DMS114 treated with DMSO at 0.1 percent for 48 hours (cell line): Measurements from ENCODE around the gene PATJ.

Experiments
- DNase-seq: peaks from one replicate; lab custom pipeline; 2025; ENCODE audit not compliant: unreplicated experiment; lab: John Stamatoyannopoulos, UW

PATJ gene

GRCh38 chr1:62040450-62040849 is 298.2 kb downstream of the PATJ start:
- DNase-seq: no peak

DNA sequence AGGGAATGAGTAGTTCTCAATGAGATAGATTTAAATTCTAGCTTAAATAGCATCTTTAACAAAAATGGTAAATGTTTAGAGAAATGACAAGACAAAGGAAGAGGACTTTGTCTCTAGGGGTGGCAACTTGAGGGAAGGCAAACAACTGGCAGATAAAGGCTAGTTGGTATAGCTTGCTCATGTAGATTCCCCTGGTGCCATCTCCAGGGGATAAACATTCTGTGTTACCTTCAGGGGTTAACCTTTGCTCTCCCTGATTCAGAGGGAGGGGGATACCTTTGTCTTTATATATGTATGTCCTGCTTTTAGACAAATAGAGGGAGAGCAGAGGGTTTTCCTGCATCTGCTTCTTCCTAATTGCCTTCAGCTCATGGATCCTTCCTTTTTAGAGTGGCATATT is 298.7 kb downstream of the PATJ start:
- no peak for DNase-seq

GRCh38 chr1:62043154-62043553 is 300.9 kb downstream of the PATJ start:
- no peak for DNase-seq

DNA sequence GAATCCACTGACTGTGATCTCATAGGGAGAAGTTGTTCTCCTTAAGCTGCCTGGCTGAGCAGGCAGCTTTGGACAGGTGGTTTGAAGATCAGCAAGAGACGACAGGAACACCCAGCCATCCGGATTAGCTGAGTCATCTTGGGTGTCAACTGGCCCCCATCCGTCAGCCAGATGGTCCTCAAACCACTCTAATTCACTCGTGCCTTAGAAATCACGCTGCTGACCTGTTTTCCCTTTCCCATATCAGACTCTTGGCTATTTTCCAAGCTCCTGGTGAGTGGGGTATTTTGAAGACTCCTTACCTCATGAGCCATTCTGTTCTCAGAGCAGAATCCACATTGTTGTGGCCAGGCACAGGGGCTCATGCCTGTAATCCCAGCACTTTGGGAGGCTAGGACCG is 303.3 kb downstream of the PATJ start:
- no peak for DNase-seq

GRCh38 chr1:62046927-62047326 is 304.6 kb downstream of the PATJ start:
- DNase-seq: no peak

- no peak for DNase-seq
These were observed 307.9 kb downstream of the PATJ start for GRCh38 chr1:62050165-62050564.

DNA sequence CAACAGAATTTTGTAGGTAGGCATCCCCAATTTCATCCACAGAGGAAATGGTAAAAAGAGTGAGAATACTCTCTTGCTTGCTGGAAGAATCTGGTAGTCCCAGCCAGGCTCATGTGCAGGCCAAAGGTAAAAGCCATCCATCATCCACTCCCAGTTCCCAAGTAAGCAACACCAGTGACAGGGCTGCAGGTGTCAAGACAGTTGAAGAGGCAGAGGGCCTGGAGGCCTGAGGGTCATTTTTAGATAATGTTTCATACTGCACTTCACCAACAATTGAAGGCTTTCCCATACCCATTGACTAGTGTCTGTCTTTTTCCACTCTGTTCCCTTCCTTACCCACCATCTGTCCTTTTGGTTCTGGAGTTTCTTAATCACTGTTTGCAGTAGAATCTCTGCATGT is 310.7 kb downstream of the PATJ start:
- DNase-seq: no peak

DNA sequence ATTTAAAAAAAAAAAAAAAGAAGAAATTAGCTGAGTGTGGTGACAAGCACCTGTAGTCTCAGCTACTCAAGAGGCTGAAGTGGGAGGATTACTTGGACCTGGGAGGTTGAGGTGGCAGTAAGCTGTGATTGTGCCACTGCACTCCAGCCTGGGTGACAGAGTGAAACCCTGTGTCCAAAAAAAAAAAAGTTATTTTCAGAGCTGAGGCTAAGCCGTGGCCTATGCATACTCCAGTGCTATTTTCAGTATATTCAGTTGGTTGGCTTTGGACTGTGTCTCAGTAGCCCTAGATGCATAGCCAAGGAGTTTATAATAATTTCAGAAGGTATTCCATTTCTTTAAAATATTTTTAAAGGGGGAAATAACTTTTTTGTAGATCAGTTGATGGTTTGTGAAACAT is 311.9 kb downstream of the PATJ start:
- no peak for DNase-seq

GRCh38 chr1:62057230-62057629 is 314.9 kb downstream of the PATJ start:
- DNase-seq: no peak

DNA sequence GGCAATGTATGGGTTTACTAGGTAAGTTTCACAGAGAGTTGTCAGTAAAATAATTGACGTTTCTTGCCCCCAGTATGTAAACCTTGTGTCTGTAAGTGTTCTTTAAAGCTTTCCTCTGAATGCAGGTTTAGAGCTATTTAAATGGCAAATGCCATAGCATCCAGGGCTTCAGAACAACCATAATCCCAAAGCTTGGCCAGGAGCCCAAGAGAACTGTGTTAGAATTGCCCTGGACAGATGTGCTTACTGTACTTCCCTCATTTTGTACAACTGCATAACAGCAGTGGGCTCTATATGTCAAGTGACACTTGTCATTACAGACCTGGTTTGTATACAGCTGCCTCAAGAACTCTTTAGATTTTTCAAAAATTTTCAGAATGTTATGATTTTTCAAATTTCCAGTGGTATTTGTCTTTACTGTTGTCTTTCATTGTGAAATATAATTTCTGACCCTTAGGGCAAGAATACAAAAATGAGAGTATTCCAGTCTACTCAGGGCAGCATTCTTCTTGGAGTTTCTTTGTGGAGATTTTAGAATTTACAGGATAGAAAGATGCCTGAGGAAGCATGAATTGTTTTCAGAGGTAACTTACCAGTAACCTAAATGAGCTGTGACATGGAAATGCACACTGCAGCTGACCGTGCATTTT is 315.5 kb downstream of the PATJ start:
- DNase-seq: no peak

DNA sequence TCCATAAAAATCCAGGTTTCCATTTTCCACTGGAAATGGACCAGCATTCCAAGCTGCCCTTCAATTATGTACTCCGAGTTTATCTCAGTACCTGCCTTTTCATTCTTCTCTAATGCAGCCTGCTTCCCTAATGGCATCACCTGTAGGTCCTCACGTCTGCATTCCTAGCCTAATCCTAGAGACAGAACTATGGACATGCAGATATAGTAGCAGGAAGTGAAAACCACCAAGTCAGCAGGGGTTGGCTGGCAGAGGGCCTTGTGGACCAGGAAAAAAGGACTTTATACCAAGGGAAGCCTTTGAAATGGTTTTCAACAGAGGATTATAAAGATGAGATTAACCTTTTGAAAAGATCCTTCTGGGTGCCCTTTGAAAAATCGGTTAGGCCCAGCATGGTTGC is 316.7 kb downstream of the PATJ start:
- no peak for DNase-seq

DNA sequence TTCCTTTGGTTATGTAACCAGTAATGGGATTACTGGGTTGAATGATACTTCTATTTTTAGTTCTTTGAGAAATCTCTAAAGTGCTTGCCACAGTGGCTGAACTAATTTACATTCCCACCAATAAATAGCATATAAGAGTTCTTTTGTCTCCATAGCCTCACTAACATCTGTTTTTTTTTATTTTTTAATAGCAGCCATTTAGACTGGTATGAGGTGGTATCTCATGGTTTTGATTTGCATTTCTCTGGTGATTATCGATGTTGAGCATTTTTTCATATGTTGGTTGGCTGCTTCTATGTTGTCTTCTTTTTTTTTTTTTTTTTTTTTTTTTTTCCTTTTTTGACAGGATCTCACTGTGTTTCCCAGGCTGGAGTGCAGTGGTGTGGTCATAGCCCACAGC is 319.8 kb downstream of the PATJ start:
- no peak for DNase-seq

- no peak for DNase-seq
These were observed 322.6 kb downstream of the PATJ start for GRCh38 chr1:62064829-62065407.

DNA sequence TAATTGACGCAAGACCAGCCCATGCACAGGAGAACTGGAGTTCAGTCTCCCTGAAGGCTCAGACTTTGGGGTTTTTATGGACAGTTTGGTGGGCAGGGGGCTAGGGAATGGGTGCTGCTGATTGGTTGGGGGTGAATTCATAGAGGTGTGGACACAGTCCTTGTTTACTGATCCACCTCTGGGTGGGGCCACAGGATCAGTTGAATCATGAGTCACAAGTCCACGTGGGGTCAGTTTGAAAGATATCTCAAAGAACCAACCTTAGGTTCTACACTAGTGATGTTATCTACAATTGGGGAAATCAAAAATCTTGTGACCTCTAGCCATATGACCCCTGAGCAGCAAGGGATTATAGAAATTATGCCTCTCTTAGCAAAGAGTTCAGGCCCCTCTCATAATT is 324.4 kb downstream of the PATJ start:
- no peak for DNase-seq

GRCh38 chr1:62068416-62068843 is 326.1 kb downstream of the PATJ start:
- no peak for DNase-seq

- DNase-seq: no peak
These were observed 326.7 kb downstream of the PATJ start for GRCh38 chr1:62068978-62069377.

GRCh38 chr1:62070384-62071011 is 328.2 kb downstream of the PATJ start:
- DNase-seq: peak; percentile 25

DNA sequence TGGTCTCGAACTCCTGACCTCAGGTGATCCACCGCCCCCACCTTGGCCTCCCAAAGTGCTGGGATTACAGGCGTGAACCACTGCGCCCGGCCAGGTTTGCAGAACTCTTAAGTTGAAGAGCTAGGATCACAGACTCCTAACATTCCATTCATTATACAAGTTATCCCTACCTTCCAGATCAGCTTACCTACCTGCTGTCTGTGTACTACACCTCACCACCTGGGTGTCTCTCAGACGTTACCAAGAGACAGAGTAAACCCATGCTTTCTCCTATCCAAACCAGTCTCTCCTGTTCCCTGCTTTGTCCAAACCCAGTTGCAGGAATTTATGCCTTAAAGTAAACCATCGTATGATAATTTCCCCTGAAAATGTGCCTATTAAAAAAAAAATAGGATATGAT is 329.4 kb downstream of the PATJ start:
- no peak for DNase-seq

GRCh38 chr1:62076286-62076685 is 334.0 kb downstream of the PATJ start:
- DNase-seq: no peak

- no peak for DNase-seq
These were observed 335.5 kb downstream of the PATJ start for GRCh38 chr1:62077821-62078220.

DNA sequence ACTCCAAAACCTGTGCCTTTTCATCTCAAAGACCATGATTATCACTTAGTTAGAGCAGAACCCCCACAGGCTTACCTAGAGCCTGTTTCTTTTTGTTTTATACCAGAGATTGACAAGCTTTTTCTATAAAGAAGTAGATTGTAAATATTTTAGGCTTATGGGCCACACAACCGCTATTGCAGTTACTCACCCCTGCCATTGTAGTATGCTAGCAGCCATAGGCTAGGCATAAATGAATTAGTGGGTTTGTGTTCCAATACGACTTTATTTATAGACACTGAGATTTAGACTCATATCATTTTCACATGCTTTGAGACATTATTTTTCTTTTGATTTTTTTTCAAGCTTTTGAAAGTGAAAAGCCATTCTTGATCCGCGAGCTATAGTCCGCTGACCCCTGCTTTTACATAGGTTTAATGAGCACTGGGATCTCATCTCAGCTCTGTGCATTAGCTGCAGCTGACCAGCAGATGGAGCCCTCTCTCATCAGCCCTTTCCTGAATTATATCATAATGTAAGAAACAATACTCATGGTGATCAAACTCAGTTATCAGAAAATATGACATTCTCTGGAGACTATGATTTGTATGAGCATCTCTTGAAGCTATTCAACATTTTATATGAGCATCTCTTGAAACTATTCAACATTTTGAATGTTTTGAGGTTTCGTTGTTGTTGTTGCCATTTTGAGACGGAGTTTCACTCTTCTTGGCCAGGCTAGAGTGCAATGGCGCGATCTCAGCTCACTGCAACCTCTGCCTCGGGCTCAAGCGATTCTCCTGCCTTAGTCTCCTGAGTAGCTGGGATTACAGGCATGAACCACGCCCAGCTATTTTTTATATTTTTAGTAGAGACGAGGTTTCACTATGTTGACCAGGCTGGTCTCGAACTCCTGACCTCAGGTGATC is 340.4 kb downstream of the PATJ start:
- DNase-seq: peak; percentile 63
